CD14-positive monocyte (primary cell): ENCODE data around the gene ARID2. TPM values are rescaled to one million over a fixed set of nuclear protein-coding genes. Genes with fewer than 3 reads are reported as not detected.

ENCODE experiments used
- DNase-seq, 3 donors: peaks; one replicate each; pipeline ENCODE4 v3.0.0-alpha.2; 2011 to 2022
- H2AFZ ChIP-seq: 2 replicates; pipeline ENCODE4 v1.6.0; 2012; ENCODE audit warnings: mild to moderate bottlenecking, low read depth, low read length, inconsistent platforms; ENCODE audit not compliant: insufficient read depth, poor library complexity, severe bottlenecking
- H3K27ac ChIP-seq, 2 donors: 1 replicate in 1 of 2; 2 replicates in 1 of 2; pipeline ENCODE4 v1.5.1; 2012 to 2013; ENCODE audit warnings: low read length in 2 of 2, control low read depth in 1 of 2, inconsistent platforms in 1 of 2, low read depth in 1 of 2, mild to moderate bottlenecking in 1 of 2
- H3K27me3 ChIP-seq, 2 donors: one replicate each; pipeline versions ENCODE4 v1.6.0 to v1.6.1; 2011 to 2013; ENCODE audit warnings: low read length in 2 of 2; ENCODE audit not compliant: control insufficient read depth in 2 of 2, insufficient read depth in 2 of 2
- H3K36me3 ChIP-seq, 2 donors: replicated peaks in 1 of 2; 1 replicate in 1 of 2; 2 replicates in 1 of 2; pipeline versions ENCODE4 v1.5.1 to v1.6.1; 2012 to 2013; ENCODE audit warnings: low read length in 2 of 2, control low read depth in 1 of 2, inconsistent platforms in 1 of 2, mild to moderate bottlenecking in 1 of 2; ENCODE audit not compliant: insufficient read depth in 2 of 2, control insufficient read depth in 1 of 2
- H3K4me1 ChIP-seq, 2 donors: 1 replicate in 1 of 2; 2 replicates in 1 of 2; pipeline versions ENCODE4 v1.5.1 to v1.6.1; 2012 to 2013; ENCODE audit warnings: low read length in 2 of 2, control low read depth in 1 of 2, inconsistent platforms in 1 of 2, mild to moderate bottlenecking in 1 of 2, moderate library complexity in 1 of 2; ENCODE audit not compliant: insufficient read depth in 2 of 2, control insufficient read depth in 1 of 2
- H3K4me2 ChIP-seq: replicated peaks from 2 replicates; pipeline ENCODE3; 2012; ENCODE audit warnings: low read length, moderate library complexity, mild to moderate bottlenecking; ENCODE audit not compliant: poor library complexity, severe bottlenecking; ENCODE audit errors: extremely low read depth
- H3K4me3 ChIP-seq, 3 experiments: fragments of 200-600 bp in 1 of 3; sonication (generic) in 1 of 3; replicated peaks in 1 of 3; 1 replicate in 2 of 3; 2 replicates in 1 of 3; pipeline ENCODE4 v1.5.1; 2011 to 2013; ENCODE audit warnings: low read length in 3 of 3, mild to moderate bottlenecking in 3 of 3, control low read depth in 2 of 3, low read depth in 2 of 3, inconsistent platforms in 1 of 3, moderate library complexity in 1 of 3
- H3K79me2 ChIP-seq: 2 replicates; pipeline ENCODE4 v1.6.0; 2012; ENCODE audit warnings: mild to moderate bottlenecking, control low read depth, inconsistent platforms, low read length, moderate library complexity; ENCODE audit not compliant: insufficient read depth
- H3K9ac ChIP-seq: 2 replicates; pipeline ENCODE4 v1.6.0; 2017; ENCODE audit warnings: low read length, mild to moderate bottlenecking; ENCODE audit not compliant: insufficient read depth, poor library complexity, severe bottlenecking
- H3K9me3 ChIP-seq, 2 donors: replicated peaks in 1 of 2; 1 replicate in 1 of 2; 2 replicates in 1 of 2; pipeline versions ENCODE4 v1.5.1 to v1.6.1; 2012 to 2013; ENCODE audit warnings: low read length in 2 of 2, control low read depth in 1 of 2; ENCODE audit not compliant: control insufficient read depth in 1 of 2, insufficient read depth in 1 of 2
- H4K20me1 ChIP-seq: 2 replicates; pipeline ENCODE4 v1.6.0; 2012; ENCODE audit warnings: mild to moderate bottlenecking, low read length, control low read depth, moderate library complexity; ENCODE audit not compliant: insufficient read depth
- H3K27ac Mint-ChIP-seq, 7 donors: one replicate each; pipeline ENCODE4 v1.8.0; 2020; ENCODE audit warnings: mild to moderate bottlenecking in 7 of 7, mixed read lengths in 7 of 7, moderate library complexity in 6 of 7, inconsistent platforms in 2 of 7
- H3K27me3 Mint-ChIP-seq, 3 donors: one replicate each; pipeline ENCODE4 v1.8.0; 2021 to 2022; ENCODE audit warnings: low read depth in 3 of 3, mild to moderate bottlenecking in 3 of 3, mixed read lengths in 3 of 3, moderate library complexity in 3 of 3, inconsistent platforms in 1 of 3
- H3K36me3 Mint-ChIP-seq, 2 donors: one replicate each; pipeline ENCODE4 v1.8.0; 2020; ENCODE audit warnings: mixed read lengths in 2 of 2, inconsistent platforms in 1 of 2, mild to moderate bottlenecking in 1 of 2
- H3K4me1 Mint-ChIP-seq: one replicate; pipeline ENCODE4 v1.8.0; 2020; ENCODE audit warnings: mild to moderate bottlenecking, mixed read lengths
- H3K4me3 Mint-ChIP-seq, 2 donors: one replicate each; pipeline ENCODE4 v1.8.0; 2020; ENCODE audit warnings: mild to moderate bottlenecking in 2 of 2, mixed read lengths in 2 of 2, moderate library complexity in 1 of 2
- H3K9me3 Mint-ChIP-seq, 7 donors: one replicate each; pipeline ENCODE4 v1.8.0; 2020 to 2022; ENCODE audit warnings: mixed read lengths in 7 of 7, mild to moderate bottlenecking in 6 of 7, moderate library complexity in 6 of 7, inconsistent platforms in 2 of 7
- CTCF ChIP-seq: fragments of 200-600 bp; IDR thresholded peaks from one replicate; pipeline ENCODE4 v1.8.0; 2022; ENCODE audit warnings: antibody characterized with exemption, mild to moderate bottlenecking
- WGBS: methylation state at CpG from one replicate; pipeline ENCODE4 v1.1.5; 2013; ENCODE audit warnings: missing lambda C conversion rate; ENCODE audit not compliant: insufficient coverage; 5-methylcytosine and 5-hydroxymethylcytosine counted together
- intact Hi-C, 2 donors: fragments of 100-400 bp; cut with micrococcal nuclease; formaldehyde crosslinking; loops; one replicate each; pipeline versions ENCODE4 v1.15.0 to v1.15.1; 2023
- polyA plus RNA-seq, 3 donors: library from polyadenylated mRNA; depleted of rRNA in 1 of 3; unstranded in 2 of 3; stranded (reverse) in 1 of 3; fragments of 300-500 nt in 2 of 3; fragments of >200 nt in 1 of 3; fragmentation: Illumina TruSeq in 2 of 3; gene quantifications; 1 replicate in 2 of 3; 2 replicates in 1 of 3; pipeline ENCODE4 v1.2.3, GENCODE V29; 2012 to 2021

Gene ARID2
- polyA plus RNA-seq, 3 donors: 3.0 to 8.0 (median 4.7) TPM

GRCh38 chr12:45774508-45775162 lies 45.1 kb downstream of the ARID2 start:
- Mint-ChIP-seq H3K36me3 (peaks cover 2 to 13% of the 10 kb centered on the region in 2 donors), H3K27me3 (peaks cover 0 to 2% (median 0%) of the 10 kb centered on the region in 3 donors), H3K9me3 (peaks cover 0 to 6% (median under 1%) of the 10 kb centered on the region in 7 donors), H3K27ac (peak overlapping the region in 3 of 7 donors; percentile 12 to 61 (median 30)), H3K4me3 (no peak overlapping the region), H3K4me1 (peaks cover 18% of the 10 kb centered on the region)
- H3K27ac ChIP-seq: peak overlapping the region in 1 of 2 donors; percentile 52
- no peak for TF ChIP-seq CTCF
- WGBS: 80% methylated on average over 1 of the region's 5 CpGs
- no peaks in the 10 kb centered on the region for H3K27me3 ChIP-seq
- no peak overlapping the region for H3K4me3 ChIP-seq
- no peak overlapping the region for H3K4me2 ChIP-seq
- peaks cover 56% of the 10 kb centered on the region for H4K20me1 ChIP-seq
- H3K9me3 ChIP-seq: no peaks in the 10 kb centered on the region
- peaks cover 58% of the 10 kb centered on the region for H3K79me2 ChIP-seq
- H3K9ac ChIP-seq: no peak overlapping the region
- H3K4me1 ChIP-seq: peaks cover 7 to 10% of the 10 kb centered on the region in 2 donors
- intact Hi-C loops: no loop called here
- no peak overlapping the region for H2AFZ ChIP-seq
- peak in 1 of 3 donors; percentile 4 for DNase-seq
- no peaks in the 10 kb centered on the region for H3K36me3 ChIP-seq

- peaks cover 56% of the 10 kb centered on the region for H3K79me2 ChIP-seq
- peaks cover 0 to 5% of the 10 kb centered on the region in 2 donors for H3K36me3 Mint-ChIP-seq
- H3K9me3 Mint-ChIP-seq: peaks cover 0 to 2% (median 0%) of the 10 kb centered on the region in 7 donors
- peaks cover 18% of the 10 kb centered on the region for H3K4me1 Mint-ChIP-seq
- H3K36me3 ChIP-seq: no peaks in the 10 kb centered on the region
- H3K9me3 ChIP-seq: no peaks in the 10 kb centered on the region
- H3K4me3 ChIP-seq: no peak overlapping the region
- H3K27ac Mint-ChIP-seq: no peak overlapping the region
- no peaks in the 10 kb centered on the region for H3K27me3 ChIP-seq
- H3K9ac ChIP-seq: no peak overlapping the region
- H3K4me3 Mint-ChIP-seq: no peak overlapping the region
- no peaks in the 10 kb centered on the region for H3K27me3 Mint-ChIP-seq
- peaks cover 55% of the 10 kb centered on the region for H4K20me1 ChIP-seq
- H3K4me2 ChIP-seq: no peak overlapping the region
- H2AFZ ChIP-seq: no peak overlapping the region
- H3K4me1 ChIP-seq: peaks cover 7 to 10% of the 10 kb centered on the region in 2 donors
- DNase-seq: no peak
- no CpG with 5 or more reads among the region's 1 CpG for WGBS
- intact Hi-C loops: no loop called here
- no peak for TF ChIP-seq CTCF
- peak overlapping the region in 1 of 2 donors; percentile 52 for H3K27ac ChIP-seq
These were observed 46.0 kb downstream of the ARID2 start for GRCh38 chr12:45775465-45775864.
